Natural killer cell treated with Interleukin-12 subunit alpha and Interleukin-12 subunit beta and Interleukin-15 and Interleukin-18, amount 100 ng/mL, for 72 hours (primary cell): ENCODE measurements around the gene STH. TPM values are rescaled to one million over a fixed set of nuclear protein-coding genes. Genes with fewer than 3 reads are reported as not detected.
"Not testable (repeated sequence)": the region's sequence is repeated elsewhere in the genome, so short reads cannot be mapped to it uniquely, and the experiment has no call there.

Experiments used
- ATAC-seq, 2 donors: fragments of 150-1000 bp; cut with Tn5 transposase in 1 of 2; sonication (Bioruptor Pico), chemical (Tn5 transposase) in 1 of 2; 2 replicates each; pipeline ENCODE4 v1.10.0; 2021
- DNase-seq: peaks from one replicate; pipeline ENCODE4 v3.0.0; 2022; ENCODE audit warnings: low spot score
- H3K27ac Mint-ChIP-seq, 2 donors: 1 replicate in 1 of 2; 2 replicates in 1 of 2; pipeline ENCODE4 v1.8.0; 2022; ENCODE audit warnings: mixed read lengths in 2 of 2, mild to moderate bottlenecking in 1 of 2, moderate library complexity in 1 of 2
- H3K27me3 Mint-ChIP-seq, 2 donors: 1 replicate in 1 of 2; 2 replicates in 1 of 2; pipeline ENCODE4 v1.8.0; 2022; ENCODE audit warnings: mixed read lengths in 2 of 2
- H3K36me3 Mint-ChIP-seq: one replicate; pipeline ENCODE4 v1.8.0; 2022; ENCODE audit warnings: mixed read lengths
- H3K4me1 Mint-ChIP-seq, 2 donors: 1 replicate in 1 of 2; 2 replicates in 1 of 2; pipeline ENCODE4 v1.8.0; 2022; ENCODE audit warnings: low read depth in 2 of 2, mixed read lengths in 2 of 2, mild to moderate bottlenecking in 1 of 2
- H3K4me3 Mint-ChIP-seq: one replicate; pipeline ENCODE4 v1.8.0; 2022; ENCODE audit warnings: mixed read lengths
- H3K9me3 Mint-ChIP-seq: 2 replicates; pipeline ENCODE4 v1.8.0; 2022; ENCODE audit warnings: mixed read lengths
- total RNA-seq, 2 donors: library from RNA; stranded (reverse); gene quantifications; one replicate each; pipeline ENCODE4 v1.2.3, GENCODE V29; 2022

STH gene
- total RNA-seq, 2 donors from 2014 or later = not detected

GRCh38 chr17:45997624-45998023, 1.4 kb upstream of the STH start:
- Mint-ChIP-seq H3K4me3 (no peak overlapping the region), H3K36me3 (no peaks in the 10 kb centered on the region), H3K27me3 (no peaks in the 10 kb centered on the region), H3K9me3 (no peaks in the 10 kb centered on the region), H3K27ac (no peak overlapping the region), H3K4me1 (peaks cover 0 to 4% of the 10 kb centered on the region in 2 donors)
- no peak for DNase-seq
- no peak for ATAC-seq

- DNase-seq = no peak
- H3K27ac Mint-ChIP-seq = no peak overlapping the region
- no peaks in the 10 kb centered on the region for H3K36me3 Mint-ChIP-seq
- ATAC-seq = no peak
- H3K27me3 Mint-ChIP-seq = no peaks in the 10 kb centered on the region
- H3K4me3 Mint-ChIP-seq = no peak overlapping the region
- H3K4me1 Mint-ChIP-seq = peaks cover 4% of the 10 kb centered on the region in 2 donors
- no peaks in the 10 kb centered on the region for H3K9me3 Mint-ChIP-seq
These were observed 845 bp downstream of the STH start for GRCh38 chr17:45999900-46000290.

GRCh38 chr17:46000292-46000691, 1.2 kb downstream of the STH start:
- no peak overlapping the region for H3K4me3 Mint-ChIP-seq
- H3K36me3 Mint-ChIP-seq = no peaks in the 10 kb centered on the region
- H3K9me3 Mint-ChIP-seq = no peaks in the 10 kb centered on the region
- no peaks in the 10 kb centered on the region for H3K27me3 Mint-ChIP-seq
- H3K4me1 Mint-ChIP-seq = peaks cover 4 to 6% of the 10 kb centered on the region in 2 donors
- H3K27ac Mint-ChIP-seq = no peak overlapping the region
- DNase-seq (no peak), ATAC-seq (no peak)

GRCh38 chr17:46000757-46001156, 1.7 kb downstream of the STH start:
- H3K27me3 Mint-ChIP-seq = no peaks in the 10 kb centered on the region
- no peak overlapping the region for H3K27ac Mint-ChIP-seq
- DNase-seq = no peak
- H3K4me3 Mint-ChIP-seq = no peak overlapping the region
- no peak for ATAC-seq
- H3K36me3 Mint-ChIP-seq = no peaks in the 10 kb centered on the region
- no peaks in the 10 kb centered on the region for H3K9me3 Mint-ChIP-seq
- peaks cover 4 to 7% of the 10 kb centered on the region in 2 donors for H3K4me1 Mint-ChIP-seq

GRCh38 chr17:46001390-46002310, 2.6 kb downstream of the STH start:
- ATAC-seq = no peak
- no peaks in the 10 kb centered on the region for H3K9me3 Mint-ChIP-seq
- H3K27me3 Mint-ChIP-seq = no peaks in the 10 kb centered on the region
- no peak overlapping the region for H3K27ac Mint-ChIP-seq
- H3K4me1 Mint-ChIP-seq = peaks cover 4 to 7% of the 10 kb centered on the region in 2 donors
- DNase-seq = no peak
- H3K4me3 Mint-ChIP-seq = no peak overlapping the region
- no peaks in the 10 kb centered on the region for H3K36me3 Mint-ChIP-seq

- ATAC-seq (peak; percentile 84 to 88), DNase-seq (peak; percentile 70)
- H3K4me1 Mint-ChIP-seq = peaks cover 4 to 7% of the 10 kb centered on the region in 2 donors
- H3K27me3 Mint-ChIP-seq = no peaks in the 10 kb centered on the region
- H3K4me3 Mint-ChIP-seq = no peak overlapping the region
- no peak overlapping the region for H3K27ac Mint-ChIP-seq
- no peaks in the 10 kb centered on the region for H3K36me3 Mint-ChIP-seq
- no peaks in the 10 kb centered on the region for H3K9me3 Mint-ChIP-seq
These were observed 3.4 kb downstream of the STH start for GRCh38 chr17:46002311-46002972.

- no peaks in the 10 kb centered on the region for H3K36me3 Mint-ChIP-seq
- peaks cover 4 to 7% of the 10 kb centered on the region in 2 donors for H3K4me1 Mint-ChIP-seq
- no peaks in the 10 kb centered on the region for H3K9me3 Mint-ChIP-seq
- no peak overlapping the region for H3K27ac Mint-ChIP-seq
- H3K27me3 Mint-ChIP-seq = no peaks in the 10 kb centered on the region
- no peak for DNase-seq
- H3K4me3 Mint-ChIP-seq = no peak overlapping the region
- ATAC-seq = peak; percentile 3 to 21
These were observed 3.9 kb downstream of the STH start for GRCh38 chr17:46002973-46003316.

GRCh38 chr17:46003907-46004748, 5.1 kb downstream of the STH start:
- no peaks in the 10 kb centered on the region for H3K9me3 Mint-ChIP-seq
- peaks cover 4 to 7% of the 10 kb centered on the region in 2 donors for H3K4me1 Mint-ChIP-seq
- no peak for ATAC-seq

GRCh38 chr17:46006082-46006481, 7.0 kb downstream of the STH start:
- H3K27ac Mint-ChIP-seq, H3K36me3 Mint-ChIP-seq, H3K4me1 Mint-ChIP-seq, H3K9me3 Mint-ChIP-seq, ATAC-seq, DNase-seq, H3K27me3 Mint-ChIP-seq, H3K4me3 Mint-ChIP-seq: not testable (repeated sequence)

More at GRCh38 chr17:46003907-46004748, 5.1 kb downstream of the STH start:
- Mint-ChIP-seq H3K36me3 (no peaks in the 10 kb centered on the region), H3K27ac (no peak overlapping the region), H3K27me3 (no peaks in the 10 kb centered on the region), H3K4me3 (no peak overlapping the region)
- no peak for DNase-seq

- ATAC-seq (no peak), DNase-seq (no peak)
- H3K36me3 Mint-ChIP-seq = no peaks in the 10 kb centered on the region
- no peaks in the 10 kb centered on the region for H3K9me3 Mint-ChIP-seq
- no peak overlapping the region for H3K27ac Mint-ChIP-seq
- no peak overlapping the region for H3K4me3 Mint-ChIP-seq
- H3K27me3 Mint-ChIP-seq = no peaks in the 10 kb centered on the region
- peaks cover 0 to 7% of the 10 kb centered on the region in 2 donors for H3K4me1 Mint-ChIP-seq
These were observed 8.5 kb downstream of the STH start for GRCh38 chr17:46007461-46007965.

- DNase-seq (no peak), ATAC-seq (no peak)
- Mint-ChIP-seq H3K27me3 (no peaks in the 10 kb centered on the region), H3K27ac (no peak overlapping the region), H3K4me3 (no peak overlapping the region), H3K36me3 (no peaks in the 10 kb centered on the region), H3K4me1 (peaks cover 0 to 7% of the 10 kb centered on the region in 2 donors), H3K9me3 (no peaks in the 10 kb centered on the region)
These were observed 9.5 kb downstream of the STH start for GRCh38 chr17:46008591-46008990.

- no peaks in the 10 kb centered on the region for H3K36me3 Mint-ChIP-seq
- no peak overlapping the region for H3K27ac Mint-ChIP-seq
- H3K27me3 Mint-ChIP-seq = no peaks in the 10 kb centered on the region
- no peak for DNase-seq
- peaks cover 0 to 3% of the 10 kb centered on the region in 2 donors for H3K4me1 Mint-ChIP-seq
- no peak overlapping the region for H3K4me3 Mint-ChIP-seq
- H3K9me3 Mint-ChIP-seq = no peaks in the 10 kb centered on the region
- ATAC-seq = no peak
These were observed 10.9 kb downstream of the STH start for GRCh38 chr17:46009681-46010596.
